SK-N-SH treated with all-trans-retinoic acid at 6 μM for 48 hours (cell line): ENCODE measurements around the gene VEGFC.

Source experiments
- ARNTL ChIP-seq: fragments of 450-650 bp; formaldehyde crosslinking; IDR thresholded peaks from 2 replicates; pipeline ENCODE4 v1.5.0; 2020; ENCODE audit warnings: low read depth, mild to moderate bottlenecking, moderate library complexity, borderline replicate concordance
- CREB5 ChIP-seq: fragments of 250-450 bp; sonication (Bioruptor Pico); IDR thresholded peaks from 2 replicates; pipeline ENCODE4 v1.5.1; 2020; ENCODE audit warnings: low read depth, mild to moderate bottlenecking, moderate library complexity
- OSR1 ChIP-seq: fragments of 250-450 bp; sonication (Bioruptor Pico); IDR thresholded peaks from 2 replicates; pipeline ENCODE4 v1.8.0; 2022; ENCODE audit warnings: moderate library complexity, mild to moderate bottlenecking, inconsistent platforms
- RARB ChIP-seq: fragments of 250-450 bp; sonication (Bioruptor Pico); IDR thresholded peaks from 2 replicates; pipeline ENCODE4 v1.8.0; 2021; ENCODE audit warnings: mild to moderate bottlenecking, moderate library complexity
- SNAI2 ChIP-seq: fragments of 250-450 bp; sonication (Bioruptor Pico); IDR thresholded peaks from 2 replicates; pipeline ENCODE4 v1.5.0; 2020; ENCODE audit warnings: mild to moderate bottlenecking, moderate library complexity
- ZNF70 ChIP-seq: fragments of 450-650 bp; formaldehyde crosslinking; IDR thresholded peaks from 2 replicates; pipeline ENCODE4 v1.5.0; 2020; ENCODE audit warnings: mild to moderate bottlenecking, moderate library complexity
- TF ChIP-seq, protein P1 (sequence below): fragments of 250-450 bp; sonication (Bioruptor Pico); IDR thresholded peaks from 2 replicates; pipeline ENCODE4 v1.8.0; 2020; ENCODE audit warnings: mild to moderate bottlenecking, moderate library complexity, borderline replicate concordance

DNA sequence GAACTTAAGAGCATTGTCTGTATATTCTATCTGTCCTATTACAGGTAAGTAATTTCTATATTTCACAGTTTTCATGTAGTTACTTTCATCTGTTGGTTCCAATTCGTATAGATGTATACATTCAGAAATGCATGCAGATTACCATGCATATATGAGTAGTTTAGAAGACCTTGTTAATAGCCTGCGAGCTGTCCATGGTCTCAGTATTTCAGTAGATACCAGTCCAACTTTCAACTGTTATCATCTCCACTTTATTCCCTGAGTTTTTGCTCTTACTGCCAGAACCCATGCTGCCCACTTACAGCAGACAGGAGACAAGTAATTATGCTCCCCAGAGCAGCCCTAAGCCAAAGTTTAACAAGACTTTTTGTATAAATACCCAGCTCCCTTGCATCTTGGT lies 37.7 kb downstream of the VEGFC start:
- no peak for TF ChIP-seq OSR1 (CRISPR knock-in tag)
- no peak for TF ChIP-seq ARNTL (CRISPR knock-in tag)
- TF ChIP-seq CREB5 (CRISPR knock-in tag), result no peak
- TF ChIP-seq ZNF70, result no peak
- TF ChIP-seq, protein P1, sequence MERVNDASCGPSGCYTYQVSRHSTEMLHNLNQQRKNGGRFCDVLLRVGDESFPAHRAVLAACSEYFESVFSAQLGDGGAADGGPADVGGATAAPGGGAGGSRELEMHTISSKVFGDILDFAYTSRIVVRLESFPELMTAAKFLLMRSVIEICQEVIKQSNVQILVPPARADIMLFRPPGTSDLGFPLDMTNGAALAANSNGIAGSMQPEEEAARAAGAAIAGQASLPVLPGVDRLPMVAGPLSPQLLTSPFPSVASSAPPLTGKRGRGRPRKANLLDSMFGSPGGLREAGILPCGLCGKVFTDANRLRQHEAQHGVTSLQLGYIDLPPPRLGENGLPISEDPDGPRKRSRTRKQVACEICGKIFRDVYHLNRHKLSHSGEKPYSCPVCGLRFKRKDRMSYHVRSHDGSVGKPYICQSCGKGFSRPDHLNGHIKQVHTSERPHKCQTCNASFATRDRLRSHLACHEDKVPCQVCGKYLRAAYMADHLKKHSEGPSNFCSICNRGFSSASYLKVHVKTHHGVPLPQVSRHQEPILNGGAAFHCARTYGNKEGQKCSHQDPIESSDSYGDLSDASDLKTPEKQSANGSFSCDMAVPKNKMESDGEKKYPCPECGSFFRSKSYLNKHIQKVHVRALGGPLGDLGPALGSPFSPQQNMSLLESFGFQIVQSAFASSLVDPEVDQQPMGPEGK (CRISPR knock-in tag), result no peak
- TF ChIP-seq RARB, result no peak
- TF ChIP-seq SNAI2 (CRISPR knock-in tag), result no peak
